ENCODE data around the gene MAP2K1. TPM values are rescaled to one million over a fixed set of nuclear protein-coding genes. Genes with fewer than 3 reads are reported as not detected.

The MAP2K1 gene
- total and polyA plus RNA-seq, 2 of the 4 experiments (the other 2 are of a cell fraction) = 34.7 to 37.8 TPM

DNA sequence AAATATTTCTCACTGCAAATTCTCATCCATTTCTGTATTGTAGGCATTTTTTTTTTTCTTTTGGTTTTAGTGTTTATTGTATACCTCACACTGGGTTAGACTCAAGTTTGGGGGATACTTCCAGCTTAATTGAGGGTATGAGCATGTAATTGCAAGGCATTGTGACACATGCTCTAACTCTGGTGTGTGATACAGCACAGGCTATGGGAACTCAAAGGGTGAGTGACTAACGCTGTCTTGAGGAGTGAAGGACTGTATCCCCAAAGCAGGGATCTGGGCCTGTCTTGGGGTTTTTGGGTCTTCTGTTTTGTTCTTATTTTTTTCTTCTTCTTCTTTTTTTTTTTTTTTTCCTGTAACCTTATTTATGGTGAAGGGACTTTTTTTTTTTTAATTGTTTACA lies 26.9 kb downstream of the MAP2K1 start:
- DNase-seq (no peak), ATAC-seq (ENCODE audit: low read depth) (no peak)
- Histone ChIP-seq H4K5ac (ENCODE audit: low read depth, low read length) (no peak overlapping the region), H3K4me1 (ENCODE audit: control insufficient read depth, insufficient read depth, low read length) (peaks cover 7% of the 10 kb centered on the region), H3K18ac (ENCODE audit: low read depth, low read length) (no peak overlapping the region), H3K9ac (ENCODE audit: low read depth, low read length) (no peak overlapping the region), H3K9me1 (ENCODE audit: insufficient read depth, low read length) (peaks cover 23% of the 10 kb centered on the region; the same call in 1 of the 2 replicates), H2AK5ac (ENCODE audit: low read depth, low read length) (no peak overlapping the region), H3K4me2 (ENCODE audit: low read depth, low read length) (no peak overlapping the region), H3K79me1 (ENCODE audit: low read depth in 1 of 2, low read length in 2 of 2) (peaks cover 36 to 95% of the 10 kb centered on the region in 2 experiments), H3K9me3 (ENCODE audit: control insufficient read depth, insufficient read depth, low read length) (peaks cover 2% of the 10 kb centered on the region), H2BK15ac (ENCODE audit: low read depth, low read length) (no peak overlapping the region), H4K8ac (ENCODE audit: low read depth in 2 of 2, low read length in 2 of 2) (no peak overlapping the region), H3K4me3 (ENCODE audit: insufficient read depth, low read depth, low read length) (no peak overlapping the region), H2AFZ (replicated peaks; ENCODE audit: low read length, poor library complexity) (no peak overlapping the region), H3K56ac (ENCODE audit: extremely low read depth, insufficient read depth, low read length) (no peak overlapping the region), H2BK5ac (ENCODE audit: low read depth, low read length, poor library complexity, severe bottlenecking) (no peak overlapping the region), H3K4ac (ENCODE audit: low read depth, low read length) (no peak overlapping the region), H3K14ac (replicated peaks; ENCODE audit: low read depth, low read length) (no peak overlapping the region), H4K91ac (ENCODE audit: insufficient read depth, low read depth, low read length) (no peak overlapping the region), H3K27ac (ENCODE audit: insufficient read depth, low read length) (no peak overlapping the region), H2BK20ac (ENCODE audit: low read depth, low read length) (no peak overlapping the region), H3K23ac (ENCODE audit: low read depth, low read length) (no peak overlapping the region), H3K36me3 (ENCODE audit: control insufficient read depth, insufficient read depth, low read length) (no peaks in the 10 kb centered on the region), H2AK9ac (replicated peaks; ENCODE audit: low read depth, low read length, poor library complexity) (no peak overlapping the region), H2BK120ac (ENCODE audit: low read depth, low read length) (no peak overlapping the region), H3K27me3 (ENCODE audit: control insufficient read depth, insufficient read depth, low read length) (no peaks in the 10 kb centered on the region), H4K20me1 (ENCODE audit: insufficient read depth, low read length) (peaks cover 83% of the 10 kb centered on the region)
- POLR2A ChIA-PET (ENCODE audit: unreplicated experiment) = no interaction called here
- no CpG with 5 or more reads among the region's 1 CpG for WGBS, 2 experiments (ENCODE audit: extremely low coverage in 2 of 2, insufficient read length in 1 of 2)
- CTCF ChIA-PET = no interaction called here
- no TSS peak for BruUV-seq (replicated peaks)
- dilution Hi-C loops (cut with HindIII; ENCODE audit: low sequenced_read_pairs, unreplicated experiment) = loop anchor here (25.0 kb wide), 1 partner anchor 101 kb away; no protein-coding TSS in a partner anchor
- in situ Hi-C loops (cut with MboI; ENCODE audit: low sequenced_read_pairs) = no loop called here
- intact Hi-C loops (cut with micrococcal nuclease) = no loop called here
- TF ChIP-seq CEBPB (IDR thresholded peaks at IDR 0.05; ENCODE audit: low read depth, low read length) (no peak), FOS (IDR thresholded peaks at IDR 0.05; ENCODE audit: low read depth, low read length) (no peak), CHD1 (IDR thresholded peaks at IDR 0.05; ENCODE audit: low read depth, low read length) (no peak), RAD21 (IDR thresholded peaks at IDR 0.05; ENCODE audit: low read length) (no peak), RFX5 (IDR thresholded peaks at IDR 0.05; ENCODE audit: low read depth, low read length) (no peak), BHLHE40 (IDR thresholded peaks at IDR 0.05; ENCODE audit: low read depth, low read length) (no peak), SMC3 (IDR thresholded peaks at IDR 0.05; ENCODE audit: low read depth, low read length) (no peak), MAFK (IDR thresholded peaks at IDR 0.05; ENCODE audit: low read depth, low read length) (no peak), RCOR1 (IDR thresholded peaks at IDR 0.05; ENCODE audit: insufficient replicate concordance, low read length) (no peak), POLR2A (IDR thresholded peaks at IDR 0.05; ENCODE audit: low read depth, low read length) (no peak), NFE2L2 (IDR thresholded peaks at IDR 0.05; ENCODE audit: low read depth, low read length) (no peak), MAZ (IDR thresholded peaks at IDR 0.05; ENCODE audit: borderline replicate concordance, low read depth, low read length) (no peak), MXI1 (IDR thresholded peaks at IDR 0.05; ENCODE audit: borderline replicate concordance, low read depth, low read length) (no peak)
- TF ChIP-seq, protein P1, sequence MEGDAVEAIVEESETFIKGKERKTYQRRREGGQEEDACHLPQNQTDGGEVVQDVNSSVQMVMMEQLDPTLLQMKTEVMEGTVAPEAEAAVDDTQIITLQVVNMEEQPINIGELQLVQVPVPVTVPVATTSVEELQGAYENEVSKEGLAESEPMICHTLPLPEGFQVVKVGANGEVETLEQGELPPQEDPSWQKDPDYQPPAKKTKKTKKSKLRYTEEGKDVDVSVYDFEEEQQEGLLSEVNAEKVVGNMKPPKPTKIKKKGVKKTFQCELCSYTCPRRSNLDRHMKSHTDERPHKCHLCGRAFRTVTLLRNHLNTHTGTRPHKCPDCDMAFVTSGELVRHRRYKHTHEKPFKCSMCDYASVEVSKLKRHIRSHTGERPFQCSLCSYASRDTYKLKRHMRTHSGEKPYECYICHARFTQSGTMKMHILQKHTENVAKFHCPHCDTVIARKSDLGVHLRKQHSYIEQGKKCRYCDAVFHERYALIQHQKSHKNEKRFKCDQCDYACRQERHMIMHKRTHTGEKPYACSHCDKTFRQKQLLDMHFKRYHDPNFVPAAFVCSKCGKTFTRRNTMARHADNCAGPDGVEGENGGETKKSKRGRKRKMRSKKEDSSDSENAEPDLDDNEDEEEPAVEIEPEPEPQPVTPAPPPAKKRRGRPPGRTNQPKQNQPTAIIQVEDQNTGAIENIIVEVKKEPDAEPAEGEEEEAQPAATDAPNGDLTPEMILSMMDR (conservative IDR thresholded peaks at IDR 0.05; ENCODE audit: low read depth, low read length) = no peak
- TF ChIP-seq, protein P2, sequence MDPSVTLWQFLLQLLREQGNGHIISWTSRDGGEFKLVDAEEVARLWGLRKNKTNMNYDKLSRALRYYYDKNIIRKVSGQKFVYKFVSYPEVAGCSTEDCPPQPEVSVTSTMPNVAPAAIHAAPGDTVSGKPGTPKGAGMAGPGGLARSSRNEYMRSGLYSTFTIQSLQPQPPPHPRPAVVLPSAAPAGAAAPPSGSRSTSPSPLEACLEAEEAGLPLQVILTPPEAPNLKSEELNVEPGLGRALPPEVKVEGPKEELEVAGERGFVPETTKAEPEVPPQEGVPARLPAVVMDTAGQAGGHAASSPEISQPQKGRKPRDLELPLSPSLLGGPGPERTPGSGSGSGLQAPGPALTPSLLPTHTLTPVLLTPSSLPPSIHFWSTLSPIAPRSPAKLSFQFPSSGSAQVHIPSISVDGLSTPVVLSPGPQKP (IDR thresholded peaks at IDR 0.05; ENCODE audit: borderline replicate concordance, low read depth, low read length) = no peak
- TF ChIP-seq, protein P3, sequence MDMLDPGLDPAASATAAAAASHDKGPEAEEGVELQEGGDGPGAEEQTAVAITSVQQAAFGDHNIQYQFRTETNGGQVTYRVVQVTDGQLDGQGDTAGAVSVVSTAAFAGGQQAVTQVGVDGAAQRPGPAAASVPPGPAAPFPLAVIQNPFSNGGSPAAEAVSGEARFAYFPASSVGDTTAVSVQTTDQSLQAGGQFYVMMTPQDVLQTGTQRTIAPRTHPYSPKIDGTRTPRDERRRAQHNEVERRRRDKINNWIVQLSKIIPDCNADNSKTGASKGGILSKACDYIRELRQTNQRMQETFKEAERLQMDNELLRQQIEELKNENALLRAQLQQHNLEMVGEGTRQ (IDR thresholded peaks at IDR 0.05; ENCODE audit: low read depth, low read length) = no peak

Measured in IMR-90 (cell line).